Left kidney (tissue), 2 donors: ENCODE results near the gene EPHB1. TPM values are rescaled to one million over a fixed set of nuclear protein-coding genes. Genes with fewer than 3 reads are reported as not detected.

Experiments used
- DNase-seq: peaks from one replicate; pipeline ENCODE4 v3.0.0-alpha.2; 2013
- polyA plus RNA-seq: library from polyadenylated mRNA; unstranded; fragments of 120-200 nt; gene quantifications from one replicate; pipeline ENCODE4 v1.2.1, GENCODE V29; 2013; ENCODE audit not compliant: insufficient read length

The EPHB1 gene
- polyA plus RNA-seq, 1 donor, result 5.9 TPM

- DNase-seq, result no peak
Observed at GRCh38 chr3:134883697-134884385, 88.8 kb downstream of the EPHB1 start.

- DNase-seq, result no peak
Observed at GRCh38 chr3:134885877-134886621, 91.0 kb downstream of the EPHB1 start.

- DNase-seq, result no peak
Observed at GRCh38 chr3:134886991-134887390, 91.9 kb downstream of the EPHB1 start.

GRCh38 chr3:134887536-134887935 lies 92.5 kb downstream of the EPHB1 start:
- DNase-seq, result no peak

GRCh38 chr3:134892326-134892725 lies 97.3 kb downstream of the EPHB1 start:
- no peak for DNase-seq

- no peak for DNase-seq
Observed at GRCh38 chr3:134892761-134893160, 97.7 kb downstream of the EPHB1 start.

- no peak for DNase-seq
Observed at GRCh38 chr3:134894533-134894932, 99.5 kb downstream of the EPHB1 start.

- no peak for DNase-seq
Observed at GRCh38 chr3:134895181-134895580, 100.1 kb downstream of the EPHB1 start.

GRCh38 chr3:134896141-134896540 lies 101.1 kb downstream of the EPHB1 start:
- no peak for DNase-seq

GRCh38 chr3:134896696-134897095 lies 101.6 kb downstream of the EPHB1 start:
- DNase-seq, result no peak

GRCh38 chr3:134897391-134898141 lies 102.5 kb downstream of the EPHB1 start:
- no peak for DNase-seq

GRCh38 chr3:134898181-134898754 lies 103.2 kb downstream of the EPHB1 start:
- no peak for DNase-seq

GRCh38 chr3:134899786-134900185 lies 104.7 kb downstream of the EPHB1 start:
- DNase-seq, result no peak

- no peak for DNase-seq
Observed at GRCh38 chr3:134900482-134900881, 105.4 kb downstream of the EPHB1 start.

- DNase-seq, result no peak
Observed at GRCh38 chr3:134901461-134901860, 106.4 kb downstream of the EPHB1 start.

GRCh38 chr3:134903837-134904236 lies 108.8 kb downstream of the EPHB1 start:
- DNase-seq, result no peak

- DNase-seq, result no peak
Observed at GRCh38 chr3:134904241-134904771, 109.2 kb downstream of the EPHB1 start.

- DNase-seq, result no peak
Observed at GRCh38 chr3:134904776-134905646, 110.0 kb downstream of the EPHB1 start.

GRCh38 chr3:134905647-134905935 lies 110.5 kb downstream of the EPHB1 start:
- DNase-seq, result no peak

- DNase-seq, result no peak
Observed at GRCh38 chr3:134908271-134908670, 113.2 kb downstream of the EPHB1 start.

GRCh38 chr3:134910026-134910425 lies 115.0 kb downstream of the EPHB1 start:
- DNase-seq, result no peak
